Smooth muscle cell (in vitro differentiated cells): ENCODE measurements around the gene SIM2. TPM values are rescaled to one million over a fixed set of nuclear protein-coding genes. Genes with fewer than 3 reads are reported as not detected.

Experiments used
- DNase-seq: peaks from one replicate; lab custom pipeline; 2025; ENCODE audit not compliant: unreplicated experiment; lab: John Stamatoyannopoulos, UW
- H2AFZ ChIP-seq: fragments of 200-600 bp; sonication (generic); 2 replicates; pipeline ENCODE4 v1.6.0; 2016; ENCODE audit warnings: antibody characterized with exemption, low read depth, mild to moderate bottlenecking
- H3F3A ChIP-seq: fragments of 200-600 bp; sonication (generic); 2 replicates; pipeline ENCODE4 v1.6.0; 2017; ENCODE audit warnings: antibody characterized with exemption, low read depth
- H3K27ac ChIP-seq: fragments of 200-600 bp; sonication (generic); 2 replicates; pipeline ENCODE4 v1.5.1; 2016; ENCODE audit warnings: low read depth, mild to moderate bottlenecking
- H3K27me3 ChIP-seq: fragments of 200-600 bp; sonication (generic); 2 replicates; pipeline ENCODE4 v1.6.1; 2016; ENCODE audit warnings: low read depth, mild to moderate bottlenecking
- H3K36me3 ChIP-seq: fragments of 200-600 bp; sonication (generic); 2 replicates; pipeline ENCODE4 v1.5.1; 2016; ENCODE audit warnings: low read depth
- H3K4me1 ChIP-seq: fragments of 200-600 bp; sonication (generic); 2 replicates; pipeline ENCODE4 v1.5.1; 2016; ENCODE audit warnings: low read depth
- H3K4me2 ChIP-seq: fragments of 200-600 bp; sonication (generic); 2 replicates; pipeline ENCODE4 v1.6.0; 2016; ENCODE audit warnings: mild to moderate bottlenecking
- H3K4me3 ChIP-seq: fragments of 200-600 bp; sonication (generic); 2 replicates; pipeline ENCODE4 v1.5.1; 2016; ENCODE audit warnings: mild to moderate bottlenecking
- H3K79me2 ChIP-seq: fragments of 200-600 bp; sonication (generic); 2 replicates; pipeline ENCODE4 v1.6.0; 2016; ENCODE audit warnings: low read depth, mild to moderate bottlenecking
- H3K9ac ChIP-seq: fragments of 200-600 bp; sonication (generic); 2 replicates; pipeline ENCODE4 v1.6.0; 2016; ENCODE audit warnings: low read depth
- H3K9me3 ChIP-seq: fragments of 200-600 bp; sonication (generic); replicated peaks from 2 replicates; pipeline ENCODE4 v1.5.1; 2016; ENCODE audit warnings: low read depth
- H4K20me1 ChIP-seq: fragments of 200-600 bp; sonication (generic); 2 replicates; pipeline ENCODE4 v1.6.0; 2016; ENCODE audit warnings: low read depth
- CTCF ChIP-seq: fragments of 200-600 bp; sonication (generic); IDR thresholded peaks from 2 replicates; pipeline ENCODE4 v1.5.1; 2017; ENCODE audit warnings: borderline replicate concordance, mild to moderate bottlenecking, antibody characterized with exemption; ENCODE audit not compliant: insufficient read depth, poor library complexity, severe bottlenecking
- WGBS: methylation state at CpG from one replicate; pipeline ENCODE4 v1.1.7; 2016; ENCODE audit warnings: low lambda C conversion rate; 5-methylcytosine and 5-hydroxymethylcytosine counted together
- polyA plus RNA-seq: library from polyadenylated mRNA; unstranded; fragments of >200 nt; fragmentation: Nextera tagmentation; extraction: Ambion mirVana; gene quantifications from 2 replicates; pipeline ENCODE4 v1.2.1, GENCODE V29; 2016
- total RNA-seq: library from RNA; depleted of rRNA; stranded (reverse); fragments of >200 nt; gene quantifications from 2 replicates; pipeline ENCODE4 v1.2.3, GENCODE V29; 2014

SIM2 gene
- total and polyA plus RNA-seq, 2 experiments from 2014 or later, result 0.25 TPM; not detected in 1

- Histone ChIP-seq H3K27me3 (peaks cover 96% of the 10 kb centered on the region), H3F3A (peaks cover 10% of the 10 kb centered on the region), H2AFZ (no peak overlapping the region), H3K27ac (no peak overlapping the region), H3K36me3 (no peaks in the 10 kb centered on the region), H3K9ac (no peak overlapping the region), H3K9me3 (no peaks in the 10 kb centered on the region), H3K4me3 (no peak overlapping the region), H3K4me1 (peaks cover 14% of the 10 kb centered on the region), H3K4me2 (peak overlapping the region; percentile 67), H4K20me1 (no peaks in the 10 kb centered on the region), H3K79me2 (no peaks in the 10 kb centered on the region)
- no peak for TF ChIP-seq CTCF
- WGBS, result 12% methylated on average over 34 of the region's 34 CpGs
- DNase-seq, result no peak
These were observed 6.6 kb upstream of the SIM2 start for GRCh38 chr21:36692114-36692834.

GRCh38 chr21:36692835-36693488 lies 6.0 kb upstream of the SIM2 start:
- H3K79me2 ChIP-seq, result no peaks in the 10 kb centered on the region
- WGBS, result 2% methylated on average over 55 of the region's 57 CpGs
- no peak overlapping the region for H3K9ac ChIP-seq
- no peaks in the 10 kb centered on the region for H3K36me3 ChIP-seq
- peak overlapping the region; percentile 67 for H3K4me2 ChIP-seq
- H3K4me1 ChIP-seq, result peaks cover 15% of the 10 kb centered on the region
- no peak overlapping the region for H3K4me3 ChIP-seq
- no peak for DNase-seq
- H3F3A ChIP-seq, result peaks cover 10% of the 10 kb centered on the region
- no peak overlapping the region for H2AFZ ChIP-seq
- no peak overlapping the region for H3K27ac ChIP-seq
- H3K27me3 ChIP-seq, result peaks cover 96% of the 10 kb centered on the region
- H4K20me1 ChIP-seq, result no peaks in the 10 kb centered on the region
- H3K9me3 ChIP-seq, result no peaks in the 10 kb centered on the region
- TF ChIP-seq CTCF, result peak; percentile 20

GRCh38 chr21:36693489-36694030 lies 5.4 kb upstream of the SIM2 start:
- DNase-seq, result no peak
- Histone ChIP-seq H3F3A (peaks cover 10% of the 10 kb centered on the region), H3K4me2 (peak overlapping the region; percentile 67), H3K36me3 (no peaks in the 10 kb centered on the region), H3K9me3 (no peaks in the 10 kb centered on the region), H3K4me3 (no peak overlapping the region), H3K27me3 (peaks cover 97% of the 10 kb centered on the region), H3K4me1 (peaks cover 21% of the 10 kb centered on the region), H3K79me2 (no peaks in the 10 kb centered on the region), H2AFZ (no peak overlapping the region), H4K20me1 (no peaks in the 10 kb centered on the region), H3K9ac (no peak overlapping the region), H3K27ac (no peak overlapping the region)
- TF ChIP-seq CTCF, result no peak
- 6% methylated on average over 36 of the region's 40 CpGs for WGBS
